K562 (cell line): ENCODE results near the gene SOCS4. TPM values are rescaled to one million over a fixed set of nuclear protein-coding genes. Genes with fewer than 3 reads are reported as not detected.

Experiments
- AFF1 ChIP-seq, 2 experiments: fragments of 450-650 bp; IDR thresholded peaks; 2 replicates each; pipeline ENCODE4 v1.6.1; 2018; ENCODE audit warnings: mild to moderate bottlenecking in 2 of 2, low read depth in 1 of 2; ENCODE audit not compliant: partially characterized antibody in 2 of 2
- CREM ChIP-seq: IDR thresholded peaks from 2 replicates; pipeline ENCODE4 v1.6.1; 2014; ENCODE audit warnings: antibody characterized with exemption, low read depth
- E2F6 ChIP-seq, 2 experiments: IDR thresholded peaks; 2 replicates each; pipeline ENCODE4 v1.6.1; 2011; ENCODE audit warnings: borderline replicate concordance in 1 of 2, control low read depth in 1 of 2, low read depth in 1 of 2, low read length in 1 of 2, mild to moderate bottlenecking in 1 of 2, mixed read lengths in 1 of 2, moderate library complexity in 1 of 2; ENCODE audit not compliant: insufficient read depth in 1 of 2, insufficient read length in 1 of 2, poor library complexity in 1 of 2, severe bottlenecking in 1 of 2; ENCODE audit errors: extremely low read depth in 1 of 2
- ELF1 ChIP-seq: fragments of 200-800 bp; sonication (Bioruptor generic); IDR thresholded peaks from 2 replicates; pipeline ENCODE4 v1.6.1; 2016; ENCODE audit warnings: missing genetic modification characterization, missing compliant biosample characterization
- ELF2 ChIP-seq: fragments of 250-450 bp; sonication (Bioruptor Pico); IDR thresholded peaks from 2 replicates; pipeline ENCODE4 v1.5.0; 2021; ENCODE audit warnings: mild to moderate bottlenecking
- ERF ChIP-seq: fragments of 450-650 bp; formaldehyde crosslinking; IDR thresholded peaks from 2 replicates; pipeline ENCODE4 v1.4.0; 2020; ENCODE audit warnings: mild to moderate bottlenecking, mixed read lengths
- ETV5 ChIP-seq: sonication (generic); formaldehyde crosslinking; IDR thresholded peaks from 2 replicates; pipeline ENCODE4 v1.4.0; 2020; ENCODE audit warnings: low read depth, mild to moderate bottlenecking, missing genetic modification reagents
- FOSL1 ChIP-seq: fragments of 200-800 bp; sonication (Bioruptor generic); conservative IDR thresholded peaks from 2 replicates; pipeline ENCODE4 v1.6.1; 2016; ENCODE audit warnings: missing genetic modification characterization, missing compliant biosample characterization
- NCOR1 ChIP-seq: fragments of 450-650 bp; IDR thresholded peaks from 2 replicates; pipeline ENCODE4 v1.6.1; 2016; ENCODE audit warnings: mild to moderate bottlenecking, moderate library complexity
- NR2C1 ChIP-seq, 2 experiments: fragments of 450-650 bp; IDR thresholded peaks; 2 replicates each; pipeline ENCODE4 v1.6.1; 2017; ENCODE audit warnings: mild to moderate bottlenecking in 2 of 2, antibody characterized with exemption in 1 of 2, inconsistent platforms in 1 of 2, missing compliant biosample characterization in 1 of 2, missing genetic modification characterization in 1 of 2
- PTBP1 ChIP-seq: fragments of 200-400 bp; formaldehyde crosslinking; IDR thresholded peaks from 2 replicates; pipeline ENCODE4 v1.6.1; 2017; ENCODE audit warnings: low read depth, low read length
- SIX5 ChIP-seq, 2 experiments: IDR thresholded peaks; 2 replicates each; pipeline ENCODE4 v1.6.1; 2011; ENCODE audit warnings: low read length in 2 of 2, borderline replicate concordance in 1 of 2, low read depth in 1 of 2, mild to moderate bottlenecking in 1 of 2, moderate library complexity in 1 of 2; ENCODE audit not compliant: insufficient read depth in 1 of 2
- ZBTB7A ChIP-seq: IDR thresholded peaks from 2 replicates; pipeline ENCODE4 v1.6.1; 2011; ENCODE audit warnings: low read depth, mild to moderate bottlenecking, low read length, moderate library complexity, borderline replicate concordance; ENCODE audit not compliant: control insufficient read depth
- ZNF408 ChIP-seq: fragments of 250-450 bp; sonication (Bioruptor Pico); IDR thresholded peaks from 2 replicates; pipeline ENCODE4 v1.4.0; 2020; ENCODE audit warnings: low read depth, mild to moderate bottlenecking, moderate library complexity
- ZNF75A ChIP-seq: fragments of 450-650 bp; formaldehyde crosslinking; IDR thresholded peaks from 2 replicates; pipeline ENCODE4 v1.4.0; 2020; ENCODE audit warnings: mild to moderate bottlenecking
- ZNF830 ChIP-seq: fragments of 250-450 bp; sonication (Bioruptor Pico); IDR thresholded peaks from 2 replicates; pipeline ENCODE4 v1.5.0; 2021; ENCODE audit warnings: mild to moderate bottlenecking
- polyA plus RNA-seq, 8 experiments: library from polyadenylated mRNA; depleted of rRNA in 4 of 8; stranded (reverse) in 5 of 8; unstranded in 3 of 8; fragments of >200 nt; fragmentation: Nextera tagmentation in 2 of 8; fragmentation: Illumina TruSeq in 1 of 8; extraction: Ambion mirVana in 2 of 8; extraction: Trizol in 1 of 8; gene quantifications; 2 replicates each; pipeline versions ENCODE4 v1.2.1 to v1.2.3, GENCODE V29; 2011 to 2014; ENCODE audit warnings: inconsistent platforms in 1 of 8, missing spikeins in 1 of 8
- total RNA-seq, 7 experiments: library from RNA; depleted of rRNA in 6 of 7; stranded (reverse); fragments of >200 nt in 6 of 7; fragmentation: Illumina TruSeq in 2 of 7; extraction: Trizol in 2 of 7; gene quantifications; 2 replicates each; pipeline versions ENCODE4 v1.2.1 to v1.2.3, GENCODE V29; 2011 to 2021; ENCODE audit warnings: low replicate concordance in 1 of 7
- TF ChIP-seq, protein P1 (sequence below): IDR thresholded peaks from 2 replicates; pipeline ENCODE4 v1.6.1; 2011; ENCODE audit warnings: borderline replicate concordance, low read depth, mild to moderate bottlenecking, moderate library complexity, low read length; ENCODE audit not compliant: insufficient read depth, poor library complexity, severe bottlenecking

The SOCS4 gene
- total and polyA plus RNA-seq, 9 of the 15 experiments (the other 6 are each of a cell fraction or from before 2014, with no cell fraction given): 2.6 to 12.7 (median 9.7) TPM

- TF ChIP-seq E2F6 (IDR thresholded peaks at IDR 0.05; ENCODE audit: borderline replicate concordance in 1 of 2, extremely low read depth in 1 of 2, insufficient read depth in 1 of 2, insufficient read length in 1 of 2, low read depth in 1 of 2, low read length in 1 of 2, poor library complexity in 1 of 2, severe bottlenecking in 1 of 2): peak; percentile 94 to 95
- TF ChIP-seq ELF2: peak; percentile 95
- TF ChIP-seq CREM: peak; percentile 98
- TF ChIP-seq ELF1 (tag): peak; percentile 95
- no peak; the same call in 1 of the 2 replicates for TF ChIP-seq FOSL1 (tag)
- no peak for TF ChIP-seq PTBP1
- peak; percentile 39; the same call in 1 of the 2 replicates for TF ChIP-seq NR2C1 (IDR thresholded peaks at IDR 0.05)
- TF ChIP-seq NR2C1 (tag; IDR thresholded peaks at IDR 0.05): peak; percentile 68
- TF ChIP-seq ZNF75A (CRISPR knock-in tag): no peak
- TF ChIP-seq ETV5 (CRISPR knock-in tag): peak; percentile 44; the same call in 1 of the 2 replicates
- TF ChIP-seq AFF1 (IDR thresholded peaks at IDR 0.05; ENCODE audit: low read depth in 1 of 2, partially characterized antibody in 2 of 2): no peak
- TF ChIP-seq ZNF830: no peak
- TF ChIP-seq ZNF408 (CRISPR knock-in tag): no peak
- TF ChIP-seq, protein P1, sequence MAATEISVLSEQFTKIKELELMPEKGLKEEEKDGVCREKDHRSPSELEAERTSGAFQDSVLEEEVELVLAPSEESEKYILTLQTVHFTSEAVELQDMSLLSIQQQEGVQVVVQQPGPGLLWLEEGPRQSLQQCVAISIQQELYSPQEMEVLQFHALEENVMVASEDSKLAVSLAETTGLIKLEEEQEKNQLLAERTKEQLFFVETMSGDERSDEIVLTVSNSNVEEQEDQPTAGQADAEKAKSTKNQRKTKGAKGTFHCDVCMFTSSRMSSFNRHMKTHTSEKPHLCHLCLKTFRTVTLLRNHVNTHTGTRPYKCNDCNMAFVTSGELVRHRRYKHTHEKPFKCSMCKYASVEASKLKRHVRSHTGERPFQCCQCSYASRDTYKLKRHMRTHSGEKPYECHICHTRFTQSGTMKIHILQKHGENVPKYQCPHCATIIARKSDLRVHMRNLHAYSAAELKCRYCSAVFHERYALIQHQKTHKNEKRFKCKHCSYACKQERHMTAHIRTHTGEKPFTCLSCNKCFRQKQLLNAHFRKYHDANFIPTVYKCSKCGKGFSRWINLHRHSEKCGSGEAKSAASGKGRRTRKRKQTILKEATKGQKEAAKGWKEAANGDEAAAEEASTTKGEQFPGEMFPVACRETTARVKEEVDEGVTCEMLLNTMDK: peak; percentile 26
- no peak for TF ChIP-seq SIX5 (IDR thresholded peaks at IDR 0.05; ENCODE audit: borderline replicate concordance in 1 of 2, insufficient read depth in 1 of 2, low read depth in 1 of 2, low read length in 2 of 2)
- TF ChIP-seq ERF (CRISPR knock-in tag): no peak
- no peak for TF ChIP-seq ZBTB7A
- peak; percentile 38 for TF ChIP-seq NCOR1
Measured at GRCh38 chr14:55026793-55027561, at the start of gene SOCS4, which contains the start of gene WDHD1 (continued).
